ENCODE data around the gene TMEM144. TPM values are rescaled to one million over a fixed set of nuclear protein-coding genes. Genes with fewer than 3 reads are reported as not detected.

Gene TMEM144
- total RNA-seq, 3 donors from 2014 or later (not counting 1 experiment from before 2014, with no cell fraction given): 0.31 to 0.78 TPM; not detected in 1

- H3K27ac Mint-ChIP-seq: no peak overlapping the region
- TF ChIP-seq CTCF (IDR thresholded peaks at IDR 0.05): peak; percentile 20
- ATAC-seq: no peak
- no peaks in the 10 kb centered on the region for H3K4me1 ChIP-seq (ENCODE audit: control insufficient read depth, insufficient read depth, low read length)
- 6% methylated on average over 2 of the region's 3 CpGs for WGBS (ENCODE audit: insufficient coverage)
- peaks cover 0 to 7% of the 10 kb centered on the region in 2 donors for H3K27me3 Mint-ChIP-seq (ENCODE audit: low read depth in 2 of 2)
- peaks cover 0 to 2% of the 10 kb centered on the region in 2 donors for H3K9me3 Mint-ChIP-seq
- no peaks in the 10 kb centered on the region for H3K9me3 ChIP-seq (ENCODE audit: control insufficient read depth, insufficient read depth, low read length)
- peak in 1 of 2 donors; percentile 11 for DNase-seq
- no peak overlapping the region for H3K4me3 Mint-ChIP-seq
- H3K36me3 ChIP-seq (ENCODE audit: control insufficient read depth, insufficient read depth, low read length): no peaks in the 10 kb centered on the region
- no peak overlapping the region for H3K27ac ChIP-seq (ENCODE audit: low read length)
- H3K4me3 ChIP-seq (ENCODE audit: low read length): no peak overlapping the region
- no peaks in the 10 kb centered on the region for H3K27me3 ChIP-seq (ENCODE audit: control insufficient read depth, insufficient read depth, low read length)
- H3K36me3 Mint-ChIP-seq: no peaks in the 10 kb centered on the region
- H3K4me1 Mint-ChIP-seq: no peaks in the 10 kb centered on the region
- intact Hi-C loops (cut with micrococcal nuclease): no loop called here
These were observed 17.0 kb upstream of the TMEM144 start for GRCh38 chr4:158193171-158193749.

GRCh38 chr4:158195297-158195696 lies 15.0 kb upstream of the TMEM144 start:
- intact Hi-C loops (cut with micrococcal nuclease): no loop called here
- no peak for TF ChIP-seq CTCF (IDR thresholded peaks at IDR 0.05)
- Histone ChIP-seq H3K4me3 (ENCODE audit: low read length) (no peak overlapping the region), H3K4me1 (ENCODE audit: control insufficient read depth, insufficient read depth, low read length) (no peaks in the 10 kb centered on the region), H3K9me3 (ENCODE audit: control insufficient read depth, insufficient read depth, low read length) (no peaks in the 10 kb centered on the region), H3K36me3 (ENCODE audit: control insufficient read depth, insufficient read depth, low read length) (no peaks in the 10 kb centered on the region), H3K27ac (ENCODE audit: low read length) (no peak overlapping the region), H3K27me3 (ENCODE audit: control insufficient read depth, insufficient read depth, low read length) (no peaks in the 10 kb centered on the region)
- Mint-ChIP-seq H3K4me1 (no peaks in the 10 kb centered on the region), H3K9me3 (peaks cover 0 to 2% of the 10 kb centered on the region in 2 donors), H3K4me3 (no peak overlapping the region), H3K27ac (no peak overlapping the region), H3K36me3 (no peaks in the 10 kb centered on the region), H3K27me3 (ENCODE audit: low read depth in 2 of 2) (peaks cover 0 to 7% of the 10 kb centered on the region in 2 donors)
- no CpG with 5 or more reads among the region's 1 CpG for WGBS (ENCODE audit: insufficient coverage)
- ATAC-seq (no peak), DNase-seq (no peak)

GRCh38 chr4:158197194-158197776 lies 13.0 kb upstream of the TMEM144 start:
- no peak overlapping the region for H3K4me3 ChIP-seq (ENCODE audit: low read length)
- no peaks in the 10 kb centered on the region for H3K4me1 ChIP-seq (ENCODE audit: control insufficient read depth, insufficient read depth, low read length)
- H3K4me3 Mint-ChIP-seq: no peak overlapping the region
- H3K27me3 Mint-ChIP-seq (ENCODE audit: low read depth in 2 of 2): peaks cover 0 to 7% of the 10 kb centered on the region in 2 donors
- no peaks in the 10 kb centered on the region for H3K36me3 ChIP-seq (ENCODE audit: control insufficient read depth, insufficient read depth, low read length)
- H3K27ac Mint-ChIP-seq: no peak overlapping the region
- no peak for TF ChIP-seq CTCF (IDR thresholded peaks at IDR 0.05)
- 89% methylated on average over 3 of the region's 5 CpGs for WGBS (ENCODE audit: insufficient coverage)
- no peaks in the 10 kb centered on the region for H3K9me3 ChIP-seq (ENCODE audit: control insufficient read depth, insufficient read depth, low read length)
- no peak overlapping the region for H3K27ac ChIP-seq (ENCODE audit: low read length)
- H3K4me1 Mint-ChIP-seq: no peaks in the 10 kb centered on the region
- intact Hi-C loops (cut with micrococcal nuclease): no loop called here
- H3K27me3 ChIP-seq (ENCODE audit: control insufficient read depth, insufficient read depth, low read length): no peaks in the 10 kb centered on the region
- DNase-seq (no peak), ATAC-seq (no peak)
- H3K9me3 Mint-ChIP-seq: peaks cover 0 to 2% of the 10 kb centered on the region in 2 donors
- no peaks in the 10 kb centered on the region for H3K36me3 Mint-ChIP-seq

- intact Hi-C loops (cut with micrococcal nuclease): no loop called here
- no peak for ATAC-seq
- no peaks in the 10 kb centered on the region for H3K4me1 Mint-ChIP-seq
- H3K36me3 ChIP-seq (ENCODE audit: control insufficient read depth, insufficient read depth, low read length): no peaks in the 10 kb centered on the region
- H3K4me3 Mint-ChIP-seq: no peak overlapping the region
- H3K27me3 Mint-ChIP-seq (ENCODE audit: low read depth in 2 of 2): peaks cover 0 to 3% of the 10 kb centered on the region in 2 donors
- H3K27ac ChIP-seq (ENCODE audit: low read length): no peak overlapping the region
- peaks cover 0 to 2% of the 10 kb centered on the region in 2 donors for H3K9me3 Mint-ChIP-seq
- no peaks in the 10 kb centered on the region for H3K27me3 ChIP-seq (ENCODE audit: control insufficient read depth, insufficient read depth, low read length)
- TF ChIP-seq CTCF (IDR thresholded peaks at IDR 0.05): no peak
- H3K4me1 ChIP-seq (ENCODE audit: control insufficient read depth, insufficient read depth, low read length): no peaks in the 10 kb centered on the region
- H3K4me3 ChIP-seq (ENCODE audit: low read length): no peak overlapping the region
- no peak for DNase-seq
- WGBS (ENCODE audit: insufficient coverage): 98% methylated on average over 3 of the region's 3 CpGs
- H3K36me3 Mint-ChIP-seq: no peaks in the 10 kb centered on the region
- no peak overlapping the region for H3K27ac Mint-ChIP-seq
- H3K9me3 ChIP-seq (ENCODE audit: control insufficient read depth, insufficient read depth, low read length): no peaks in the 10 kb centered on the region
These were observed 10.1 kb upstream of the TMEM144 start for GRCh38 chr4:158200214-158200613.
